Measurements from ENCODE around the gene MPI.

DNA sequence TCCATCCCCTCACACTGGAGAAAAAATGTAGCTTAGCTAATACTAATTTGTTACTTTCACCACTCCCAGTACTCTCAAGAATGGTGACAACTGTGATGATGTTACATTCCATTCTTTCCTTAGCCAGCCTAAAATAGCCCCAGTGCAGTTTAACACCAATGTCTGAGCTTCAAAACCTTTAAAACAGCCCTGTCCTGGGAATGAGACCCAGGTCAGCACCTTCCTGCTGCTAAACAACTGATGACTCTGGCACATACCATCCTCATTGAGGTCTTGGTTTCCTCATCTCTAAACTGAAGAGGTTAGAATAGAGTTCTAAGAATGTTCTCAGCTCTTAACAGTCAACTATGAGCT is 20.5 kb upstream of the MPI start:
- TF ChIP-seq EZH2phosphoT487 (IDR thresholded peaks at IDR 0.05; ENCODE audit: insufficient read depth, low read depth) = no peak
- TF ChIP-seq EZH2 (IDR thresholded peaks at IDR 0.05; ENCODE audit: insufficient read depth, poor library complexity, severe bottlenecking) = no peak
